ENCODE measurements around the gene TMEM250.
"Not testable (repeated sequence)": the region's sequence is repeated elsewhere in the genome, so short reads cannot be mapped to it uniquely, and the experiment has no call there.

TMEM250 gene

DNA sequence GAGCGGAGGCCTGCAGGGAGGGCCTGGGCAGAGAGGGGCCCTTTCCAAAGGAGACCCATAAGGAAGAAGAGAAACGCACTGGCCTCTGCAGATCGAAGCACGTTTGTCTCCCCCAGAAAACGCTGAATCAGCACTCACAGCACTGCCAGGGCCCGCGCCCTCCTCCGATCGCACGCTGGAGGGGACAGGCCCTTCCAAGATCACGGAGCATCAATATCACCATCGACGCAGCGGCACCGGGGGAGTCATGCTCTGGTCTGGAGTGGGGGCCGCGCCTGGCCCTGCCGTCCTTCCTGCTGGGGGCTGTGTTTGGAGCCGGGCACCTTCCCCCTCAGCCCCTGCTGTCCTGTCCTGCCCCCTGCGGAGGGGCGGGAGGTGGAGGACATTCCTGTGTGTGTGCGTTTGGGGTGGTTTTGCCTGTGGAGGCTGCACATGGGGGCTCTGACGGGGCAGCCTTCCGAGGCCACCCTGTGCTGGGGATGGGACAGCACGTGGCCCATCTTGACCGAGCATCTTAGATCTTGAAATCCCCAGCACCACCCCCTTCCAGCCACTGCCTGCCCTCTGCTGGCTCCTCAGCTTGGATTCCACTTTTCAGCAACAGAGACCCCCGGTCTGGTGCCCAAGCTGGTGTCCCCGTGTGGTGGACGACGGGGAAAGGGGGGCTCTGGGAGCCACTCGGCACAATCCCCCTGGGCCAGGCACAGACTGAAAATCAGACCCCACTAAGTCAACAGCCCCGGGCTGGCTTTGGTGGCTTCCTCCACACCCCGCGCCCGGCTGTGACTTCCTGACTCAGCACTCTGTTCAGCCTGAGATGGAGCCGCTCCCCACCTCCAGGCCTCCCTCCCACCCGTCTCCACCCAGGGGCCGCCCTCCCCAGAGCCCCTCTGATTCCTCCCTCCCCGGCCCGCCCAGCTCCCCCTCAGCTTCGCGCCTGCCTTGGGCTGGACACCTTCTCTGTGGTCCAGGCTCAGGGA is 8.3 kb downstream of the TMEM250 start:
- DNase-seq, result no peak

DNA sequence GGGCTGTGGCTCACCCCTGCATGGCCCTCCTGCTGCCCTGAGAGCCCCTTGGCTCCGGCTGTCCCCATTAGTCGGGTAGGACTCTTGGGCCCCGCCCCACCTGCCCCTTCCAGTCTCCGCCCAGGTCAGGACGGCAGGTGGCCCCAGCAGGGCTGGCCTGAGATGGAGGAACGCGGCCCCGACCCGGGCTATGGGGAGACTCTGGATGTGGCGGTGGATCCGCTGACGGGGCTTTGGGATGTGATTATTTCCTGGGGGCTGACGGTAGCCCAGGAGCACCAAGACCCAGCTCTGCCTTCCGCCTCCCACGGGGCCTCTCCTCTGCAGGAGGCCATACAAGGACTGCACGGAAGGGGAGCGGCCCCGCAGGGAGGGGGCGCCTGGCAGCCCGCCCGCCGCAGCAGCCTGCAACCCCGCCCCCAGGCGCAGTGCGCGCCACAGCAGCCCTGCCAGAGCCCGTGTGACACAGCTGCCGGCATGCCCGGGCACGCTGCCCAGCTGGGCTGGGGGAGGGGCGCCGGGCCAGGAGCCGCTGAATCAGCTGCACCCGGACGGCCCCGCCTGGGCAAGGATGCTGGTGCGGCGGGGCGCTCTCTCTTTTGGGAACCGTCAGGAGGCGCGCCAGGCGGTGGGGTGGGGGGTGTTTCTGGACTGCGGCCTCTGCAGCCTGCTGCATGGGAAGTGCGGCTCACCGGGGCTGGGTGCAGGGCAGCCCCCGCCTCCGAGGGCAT is 9.2 kb downstream of the TMEM250 start:
- peak; percentile 79 for DNase-seq

DNA sequence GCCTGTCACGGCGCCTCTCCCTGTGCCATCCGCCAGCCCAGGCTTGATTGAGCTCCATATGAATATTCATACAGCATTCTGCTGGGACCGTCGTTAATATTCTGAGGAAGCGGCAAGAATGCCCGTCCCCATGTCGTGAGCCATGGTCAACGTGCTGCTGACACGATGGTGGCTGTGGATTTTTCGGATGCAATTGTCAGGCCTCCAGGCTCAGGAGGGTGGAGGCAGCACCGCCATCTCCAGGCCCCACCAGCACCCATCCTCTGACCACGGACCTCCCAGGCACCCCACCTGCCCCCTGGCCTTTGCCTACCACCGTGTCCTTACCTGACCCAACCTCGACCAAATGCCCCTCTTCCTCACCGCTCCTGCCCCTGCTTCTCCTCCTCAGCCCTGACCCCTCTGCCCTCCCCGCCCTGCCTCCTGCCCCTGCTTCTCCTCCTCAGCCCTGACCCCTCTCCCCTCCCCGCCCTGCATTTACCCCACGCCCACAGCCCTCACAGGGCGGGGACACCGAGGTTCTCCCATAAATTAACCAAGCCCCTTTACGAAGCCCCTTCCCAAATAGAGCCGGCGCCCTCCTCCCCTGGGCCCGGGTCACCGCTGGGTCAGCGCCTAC is 9.9 kb downstream of the TMEM250 start:
- no peak for DNase-seq

DNA sequence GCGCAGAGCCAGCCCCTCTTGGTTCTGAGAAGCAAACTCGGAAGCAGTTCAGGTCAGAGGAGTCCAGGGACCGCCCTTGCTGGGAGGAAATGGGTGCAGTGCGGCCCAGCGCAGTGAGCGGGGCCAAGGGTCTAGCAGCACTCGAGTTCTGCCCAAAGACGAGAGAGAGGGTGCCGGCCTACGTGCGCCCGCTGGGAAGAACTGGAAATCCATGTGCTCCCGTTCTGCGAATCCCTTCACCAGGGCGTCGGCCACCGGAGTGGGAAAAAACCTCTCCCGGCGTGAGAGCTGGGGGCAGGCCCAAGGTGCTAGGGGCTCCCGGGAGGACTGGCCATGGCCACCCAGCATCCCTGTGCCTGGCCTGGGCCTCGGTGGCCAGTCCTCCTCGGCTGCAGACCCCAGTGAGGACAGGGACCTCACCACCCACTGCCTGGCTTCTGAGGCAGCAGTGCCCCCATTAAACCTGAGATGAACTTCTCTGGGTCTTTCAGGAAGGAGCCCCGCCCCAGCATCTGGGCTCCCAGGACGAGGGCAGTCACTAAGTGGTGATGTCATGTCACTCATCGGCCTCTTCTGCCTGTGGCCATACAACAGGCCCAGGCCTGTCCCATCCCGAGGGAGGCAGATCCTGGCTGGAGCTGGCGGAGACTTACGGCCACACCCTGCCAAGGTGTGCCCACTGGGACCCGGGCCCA is 10.6 kb downstream of the TMEM250 start:
- no peak for DNase-seq

DNA sequence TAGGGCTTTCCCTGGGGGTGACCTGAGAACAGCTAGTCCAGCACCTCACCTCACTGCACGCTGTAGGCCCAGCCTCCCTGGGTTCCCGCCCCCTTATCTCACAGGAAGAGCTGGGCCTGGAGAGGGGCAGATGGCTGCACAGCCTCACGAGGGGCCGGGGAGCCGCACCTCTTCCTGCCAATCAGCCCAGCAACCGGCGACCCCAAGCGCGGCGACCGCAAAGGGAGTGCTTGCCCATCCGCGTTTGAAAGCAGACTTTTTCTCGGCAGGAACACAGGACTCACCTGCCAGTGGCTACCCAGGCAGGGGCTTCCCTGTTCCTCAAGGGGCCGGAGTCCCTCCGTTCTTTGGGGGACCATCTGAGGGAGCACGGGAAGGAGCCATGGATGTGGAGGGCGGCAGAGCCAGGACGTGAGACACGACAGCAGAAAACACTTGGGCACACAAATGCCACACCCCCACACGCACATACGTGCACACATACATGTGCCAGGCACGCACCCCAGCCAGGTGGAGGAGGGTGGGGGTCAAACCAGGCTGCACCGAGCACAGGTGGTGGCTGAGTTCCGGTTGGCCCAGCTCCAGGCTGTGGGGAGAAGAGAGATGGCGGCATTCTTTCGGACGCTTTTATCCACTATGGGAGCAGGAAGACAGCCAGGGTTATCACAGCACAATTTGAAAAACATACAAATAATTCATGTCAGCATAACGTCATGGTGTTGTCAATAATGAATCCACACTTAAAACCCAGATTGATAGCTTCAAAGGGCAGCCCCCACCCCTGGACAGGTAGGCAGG is 11.3 kb downstream of the TMEM250 start:
- no peak for DNase-seq

DNA sequence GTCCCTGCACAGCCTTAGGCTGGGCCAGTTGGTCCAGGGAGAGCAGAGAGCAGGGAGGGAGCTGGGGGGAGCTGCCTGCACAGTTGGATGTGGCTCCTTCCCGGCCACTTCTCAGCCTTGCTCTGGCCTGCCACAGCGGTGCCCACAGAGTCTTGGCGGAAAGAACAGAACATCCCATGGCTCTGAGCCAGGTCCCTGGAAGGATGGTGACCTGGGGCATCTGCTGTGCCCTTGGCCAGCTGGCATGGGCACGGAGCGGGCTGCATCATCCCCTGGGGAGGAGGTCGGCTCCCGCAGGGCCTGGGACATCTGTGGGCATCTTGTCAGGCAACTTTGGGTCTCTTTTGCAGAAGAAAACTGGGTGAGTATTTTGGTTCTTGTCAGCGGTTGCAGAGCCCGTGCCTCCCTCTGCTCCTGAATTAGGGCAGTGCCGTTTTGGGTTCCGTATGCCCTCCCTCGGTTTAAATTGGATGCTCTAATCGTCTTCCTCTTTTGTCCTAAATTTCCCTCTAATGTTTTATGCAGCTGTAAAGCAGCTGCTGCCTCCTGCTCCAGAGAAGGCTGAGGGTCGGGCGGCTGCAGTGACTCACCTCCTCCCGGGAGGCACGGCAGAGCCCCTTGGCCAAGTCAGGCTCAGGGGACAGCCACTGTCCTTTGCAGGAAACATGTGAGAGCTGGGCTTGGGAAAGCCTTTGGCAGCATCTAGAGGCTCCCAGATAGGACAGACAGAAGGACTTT is 13.1 kb downstream of the TMEM250 start:
- no peak for DNase-seq

DNA sequence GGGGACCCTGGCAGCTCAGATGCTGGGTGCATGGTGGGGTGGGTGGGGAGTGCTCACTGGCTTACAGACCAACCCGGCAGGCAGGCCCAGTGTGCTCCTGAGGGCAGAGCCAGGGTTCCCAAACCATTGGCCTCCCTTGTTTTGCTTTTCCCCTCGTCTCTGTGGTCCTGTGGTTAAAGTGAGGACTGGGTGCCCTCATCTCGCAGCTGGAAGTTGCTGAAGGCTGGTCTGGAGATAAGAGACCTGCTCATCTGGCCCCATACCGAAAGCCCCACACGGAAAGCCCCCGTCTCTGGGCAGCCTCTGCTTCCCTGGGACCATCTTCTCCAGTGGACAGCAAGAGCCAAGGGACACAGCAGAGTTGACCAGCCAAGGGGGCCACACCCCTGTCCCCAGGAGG is 13.8 kb downstream of the TMEM250 start:
- DNase-seq, result no peak

DNA sequence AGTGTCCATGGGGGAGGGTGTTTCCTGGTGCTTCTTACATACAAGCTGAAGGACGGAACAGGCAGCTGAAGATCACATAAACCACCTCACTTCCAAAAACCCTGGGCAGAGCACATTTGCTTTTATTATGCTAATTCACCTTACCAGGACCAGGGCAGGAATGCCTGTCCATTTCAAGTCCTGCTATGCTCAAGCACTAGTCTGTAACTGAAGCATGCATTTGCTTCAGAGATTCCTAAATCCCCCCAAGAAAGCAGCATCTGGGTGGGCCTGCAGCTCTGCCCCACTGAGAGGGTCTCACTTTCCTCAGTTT is 14.2 kb downstream of the TMEM250 start:
- DNase-seq, result no peak

DNA sequence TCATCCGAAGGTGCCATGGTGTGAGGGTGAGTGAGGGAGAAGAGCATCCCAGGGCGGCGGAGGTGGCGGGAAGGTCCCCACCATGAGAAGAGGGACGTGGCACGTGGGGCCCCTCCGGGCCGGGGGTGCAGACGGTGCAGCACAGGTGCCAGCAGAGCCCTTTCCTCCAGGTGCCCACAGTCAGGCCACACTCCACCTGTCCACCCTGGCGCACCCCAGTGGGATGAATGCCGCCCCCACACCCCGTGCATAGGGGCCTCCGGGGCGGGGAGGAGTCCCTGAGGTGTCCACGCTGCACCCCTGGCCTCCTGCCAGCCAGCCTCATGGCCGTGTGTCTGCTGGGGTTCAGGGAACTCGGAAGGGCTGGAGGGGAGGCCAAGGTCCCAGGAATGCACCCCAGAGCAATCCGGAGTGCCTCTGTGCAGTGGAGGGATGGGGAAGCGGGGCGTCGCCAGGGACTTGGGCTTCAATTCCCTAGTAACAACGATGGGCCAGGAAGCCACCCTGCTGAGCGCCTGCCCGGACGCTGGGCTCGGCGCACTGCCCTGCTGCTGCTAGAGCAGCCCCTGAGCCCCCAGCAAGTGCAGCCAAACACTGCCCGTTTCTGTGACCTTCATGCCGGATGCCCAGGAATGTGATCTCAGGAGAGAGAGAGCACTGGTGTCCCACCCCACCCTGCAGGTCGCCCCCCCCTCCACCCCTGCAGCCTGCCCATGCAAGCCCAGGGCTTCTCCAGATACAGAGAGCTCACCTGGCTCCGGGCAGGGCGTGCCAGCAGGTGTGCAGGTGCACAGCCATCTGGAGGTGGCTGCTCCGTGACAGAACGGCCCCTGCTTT is 14.8 kb downstream of the TMEM250 start:
- no peak for DNase-seq

DNA sequence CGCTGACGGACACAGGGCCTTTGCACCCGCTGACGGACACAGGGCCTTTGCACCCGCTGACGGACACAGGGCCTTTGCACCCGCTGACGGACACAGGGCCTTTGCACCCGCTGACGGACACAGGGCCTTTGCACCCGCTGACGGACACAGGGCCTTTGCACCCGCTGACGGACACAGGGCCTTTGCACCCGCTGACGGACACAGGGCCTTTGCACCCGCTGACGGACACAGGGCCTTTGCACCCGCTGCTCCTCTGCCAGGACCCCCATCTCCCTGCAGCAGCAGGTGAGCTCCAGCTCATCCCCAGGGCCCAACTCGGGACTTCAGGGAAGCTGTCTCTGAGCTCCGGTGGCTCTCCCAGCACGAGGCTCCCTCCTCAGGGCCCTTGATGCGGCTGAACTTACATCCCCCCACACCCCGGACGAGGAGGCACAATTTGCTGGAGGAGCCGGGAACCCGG is 17.0 kb downstream of the TMEM250 start:
- not testable (repeated sequence) for DNase-seq

DNA sequence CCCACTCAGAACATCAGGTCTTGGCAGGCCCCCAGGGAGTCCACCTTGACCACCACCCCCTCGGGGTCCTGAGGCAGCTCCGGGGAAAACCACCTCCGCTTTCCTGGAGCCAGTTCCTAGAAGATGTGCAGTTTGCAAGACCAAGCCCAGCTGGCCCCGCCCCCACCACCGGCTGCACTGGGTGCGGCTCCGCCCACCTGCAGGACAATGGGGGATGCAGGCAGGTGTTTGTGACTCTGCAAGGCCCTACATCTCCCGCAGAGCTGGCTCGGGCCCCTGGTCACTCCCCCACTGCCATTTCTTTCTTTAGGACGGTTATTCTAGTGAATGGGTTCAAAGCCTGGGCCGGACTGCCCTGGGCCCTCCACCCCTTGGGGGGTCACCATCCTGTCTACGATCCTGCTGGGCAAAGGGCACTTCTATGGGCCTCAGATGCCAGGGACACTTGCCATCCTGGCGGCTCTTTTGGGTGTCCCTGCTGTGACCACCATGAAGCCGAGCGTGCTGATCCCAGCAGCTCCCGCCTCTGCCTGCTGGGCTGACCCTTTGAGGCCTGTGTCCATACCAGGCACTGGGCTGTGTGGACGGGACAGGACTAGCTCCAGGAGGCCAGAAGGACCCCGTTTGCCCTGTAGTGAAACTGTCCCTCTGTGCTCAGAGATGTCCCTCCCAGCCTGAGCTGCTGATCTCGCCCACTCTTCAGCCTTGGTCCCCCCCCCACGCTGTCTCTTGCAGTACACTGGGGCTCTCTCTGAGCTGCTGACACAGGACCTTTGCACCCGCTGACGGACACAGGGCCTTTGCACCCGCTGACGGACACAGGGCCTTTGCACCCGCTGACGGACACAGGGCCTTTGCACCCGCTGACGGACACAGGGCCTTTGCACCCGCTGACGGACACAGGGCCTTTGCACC is 17.7 kb downstream of the TMEM250 start:
- no peak for DNase-seq

DNA sequence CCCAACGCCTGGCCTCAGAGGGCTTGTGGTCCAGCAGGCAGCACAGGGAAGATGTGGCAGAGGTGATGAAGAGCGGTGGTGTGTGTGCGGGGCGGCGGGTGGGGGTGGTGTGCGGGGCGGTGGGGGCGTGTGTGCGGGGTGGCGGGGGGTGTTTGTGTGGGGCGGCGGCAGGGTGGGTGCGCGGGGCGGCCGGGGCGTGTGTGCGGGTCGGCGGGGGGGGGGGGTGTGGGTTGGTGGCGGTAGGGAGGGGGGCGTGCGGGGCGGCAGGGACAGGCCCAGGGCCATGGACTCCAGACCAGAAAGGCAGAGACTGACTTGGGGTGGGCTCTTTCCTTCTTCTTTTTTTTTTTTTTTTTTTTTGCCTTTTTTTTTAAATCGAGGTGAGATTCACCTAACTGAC is 19.1 kb downstream of the TMEM250 start:
- DNase-seq, result no peak

DNA sequence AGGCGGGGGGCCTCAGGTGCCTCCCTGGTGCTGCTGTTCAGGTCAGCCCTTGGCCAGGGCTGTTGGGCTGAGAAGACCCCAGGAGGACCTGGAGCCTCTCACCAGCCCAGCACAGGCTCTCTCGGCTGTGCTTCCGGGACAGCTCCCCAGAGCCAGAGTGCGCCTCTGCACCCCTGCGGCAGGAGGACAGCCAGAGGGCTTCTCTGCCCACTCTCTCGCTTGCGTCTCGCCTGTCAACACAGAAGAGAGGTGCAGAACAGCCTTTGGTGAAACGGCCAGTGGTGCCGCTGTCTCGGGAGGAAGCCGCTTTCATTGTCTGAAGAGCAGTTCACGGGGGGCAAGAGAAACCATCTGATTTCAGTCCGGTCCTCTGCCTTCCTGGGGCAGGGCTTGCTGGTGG is 19.8 kb downstream of the TMEM250 start:
- DNase-seq, result no peak

DNA sequence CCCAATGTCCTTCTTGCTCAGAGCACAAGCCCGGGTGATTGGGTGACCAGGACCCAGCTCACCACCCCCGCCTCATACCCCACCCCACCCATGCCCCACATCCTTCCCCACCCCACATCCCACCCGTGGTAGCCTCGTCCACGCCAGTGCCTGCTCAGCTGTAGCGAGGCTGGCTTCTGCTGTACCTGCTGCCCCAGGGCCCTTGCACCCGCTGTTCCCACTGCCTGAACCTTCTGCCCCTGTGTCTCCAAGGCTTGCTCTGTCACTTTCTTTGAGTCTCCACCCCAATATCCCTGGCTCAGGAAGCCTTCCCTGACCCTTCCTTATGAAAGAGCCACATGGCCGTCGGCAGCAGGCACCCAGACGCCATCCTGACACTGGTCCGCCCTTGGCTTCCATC is 20.5 kb downstream of the TMEM250 start:
- no peak for DNase-seq

DNA sequence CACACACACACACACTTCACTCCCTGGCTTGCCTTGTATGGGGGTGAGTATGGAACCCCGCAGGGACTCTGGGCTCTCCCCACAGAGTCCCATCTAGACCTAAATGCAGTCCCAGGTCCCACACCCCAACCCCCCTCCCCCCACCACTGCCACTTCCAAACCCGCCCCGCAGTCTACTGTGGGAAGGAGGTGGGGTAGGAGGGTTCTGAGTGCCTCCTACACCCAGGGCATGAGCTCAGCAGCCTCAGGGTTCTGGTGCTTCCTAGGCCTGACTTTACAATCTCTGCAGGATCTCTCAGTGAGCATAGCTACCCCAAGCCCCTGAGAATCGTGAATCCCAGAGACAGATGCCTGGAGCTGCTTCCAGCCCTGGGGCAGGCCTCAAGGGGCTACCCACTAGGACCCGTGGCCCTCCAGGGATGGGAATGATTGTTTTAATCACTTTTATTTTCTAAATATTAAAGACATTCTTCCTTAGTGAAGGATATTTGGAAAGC is 22.1 kb downstream of the TMEM250 start:
- no peak for DNase-seq

DNA sequence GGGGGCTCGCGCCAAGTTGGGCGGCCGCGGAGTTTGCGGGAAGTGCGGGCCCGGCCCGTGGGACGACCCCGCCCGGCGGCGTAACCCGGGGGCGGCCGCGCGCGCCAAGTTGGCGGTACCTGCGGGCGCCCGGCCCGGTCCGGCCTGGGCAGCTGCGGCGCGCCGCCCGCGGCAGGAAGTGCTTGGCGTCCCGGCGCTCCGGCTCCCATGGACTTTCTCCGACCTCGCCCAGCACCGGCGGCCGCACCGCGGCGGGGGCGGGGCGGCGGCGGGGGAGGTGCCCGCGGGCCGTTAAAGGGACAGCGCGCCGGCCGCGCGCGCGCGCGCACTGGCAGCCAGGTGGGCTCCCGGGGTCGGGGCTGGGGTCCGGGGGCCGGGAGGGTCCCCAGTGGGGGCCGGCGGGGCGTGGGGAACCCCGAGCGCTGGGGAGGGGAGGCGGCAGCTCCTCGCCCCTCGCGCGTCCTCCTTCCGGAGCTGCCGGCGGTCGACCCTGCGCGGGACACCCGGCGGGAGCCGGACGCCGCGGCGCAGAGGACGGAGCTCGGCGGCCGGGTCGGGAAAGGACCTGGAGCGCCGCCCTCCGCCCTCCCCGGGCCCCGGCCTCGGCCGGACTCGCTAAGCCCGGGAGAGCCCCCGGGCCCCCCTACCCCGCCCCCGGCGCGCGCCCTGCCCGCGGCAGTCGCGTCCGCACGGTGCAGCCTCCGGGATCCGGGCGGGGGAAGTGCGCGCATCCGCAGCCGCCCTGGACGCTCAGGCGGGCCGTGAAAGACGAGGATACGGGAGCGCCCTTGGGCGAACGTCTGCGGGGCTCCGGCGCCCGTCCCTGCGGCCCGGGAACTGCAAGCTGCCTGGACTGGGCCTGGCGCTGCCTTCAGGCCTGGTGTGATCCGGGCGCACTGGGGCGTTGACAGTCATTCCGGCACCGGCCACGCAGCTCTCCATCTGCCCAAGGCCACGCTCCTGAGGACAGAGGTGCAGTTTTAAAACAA is 23.3 kb downstream of the TMEM250 start, which contains the start of gene NACC2:
TSS of gene NACC2 (minus strand) at position 220 of the 989 bp plus-strand sequence. CDS start 44,768 bp downstream, outside the sequence.
- DNase-seq, result no peak

DNA sequence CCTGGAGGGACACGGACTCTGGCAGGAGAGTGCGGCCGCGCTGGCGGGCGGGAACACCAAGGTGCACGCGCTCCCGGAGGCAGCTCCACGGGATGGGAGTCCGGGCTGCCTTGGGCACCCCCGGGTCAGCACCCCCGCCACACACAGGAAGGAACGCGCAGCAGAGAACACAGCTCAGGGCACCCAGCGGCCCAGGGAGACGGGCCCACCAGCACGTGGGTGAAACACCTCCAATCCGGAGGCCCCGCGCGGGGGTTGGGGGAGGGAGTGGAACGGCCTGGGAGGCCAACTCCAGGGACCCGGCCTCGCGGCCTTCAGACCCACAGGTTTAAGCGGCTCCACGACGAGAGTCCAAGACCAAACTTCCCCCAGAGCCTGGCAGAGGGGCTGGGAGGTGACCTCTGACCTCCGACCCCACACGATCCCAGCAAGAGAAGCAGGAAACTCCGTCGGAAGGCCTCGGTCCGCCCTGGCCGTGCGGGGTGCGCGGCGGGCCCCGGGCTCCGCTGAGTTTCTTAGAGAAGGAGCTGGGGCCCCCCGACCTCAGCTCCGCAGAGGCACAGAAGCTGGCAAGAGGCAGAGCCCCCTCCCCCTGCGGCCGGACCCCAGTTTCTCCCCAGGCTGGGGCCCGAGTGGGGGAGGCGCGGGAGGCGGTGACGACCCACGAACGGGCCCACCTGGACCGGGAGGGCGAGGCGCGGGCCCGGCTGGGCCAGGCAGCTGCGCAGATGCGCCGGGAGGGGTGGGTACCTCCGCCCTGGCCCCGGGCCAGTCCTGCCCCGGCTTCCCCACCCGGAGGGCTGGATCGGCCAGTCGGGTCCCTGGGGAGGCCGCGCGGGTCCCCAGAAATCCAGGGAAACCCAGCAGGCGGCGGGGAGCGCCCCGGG is 24.4 kb downstream of the TMEM250 start:
- peak; percentile 60 for DNase-seq
